Measurements from ENCODE around the gene BMP8A. TPM values are rescaled to one million over a fixed set of nuclear protein-coding genes. Genes with fewer than 3 reads are reported as not detected.
"Not testable (repeated sequence)": the region's sequence is repeated elsewhere in the genome, so short reads cannot be mapped to it uniquely, and the experiment has no call there.

The BMP8A gene
- polyA plus RNA-seq, 2 of the 4 experiments (the other 2 are of a cell fraction), result 0.13 TPM; not detected in 1

DNA sequence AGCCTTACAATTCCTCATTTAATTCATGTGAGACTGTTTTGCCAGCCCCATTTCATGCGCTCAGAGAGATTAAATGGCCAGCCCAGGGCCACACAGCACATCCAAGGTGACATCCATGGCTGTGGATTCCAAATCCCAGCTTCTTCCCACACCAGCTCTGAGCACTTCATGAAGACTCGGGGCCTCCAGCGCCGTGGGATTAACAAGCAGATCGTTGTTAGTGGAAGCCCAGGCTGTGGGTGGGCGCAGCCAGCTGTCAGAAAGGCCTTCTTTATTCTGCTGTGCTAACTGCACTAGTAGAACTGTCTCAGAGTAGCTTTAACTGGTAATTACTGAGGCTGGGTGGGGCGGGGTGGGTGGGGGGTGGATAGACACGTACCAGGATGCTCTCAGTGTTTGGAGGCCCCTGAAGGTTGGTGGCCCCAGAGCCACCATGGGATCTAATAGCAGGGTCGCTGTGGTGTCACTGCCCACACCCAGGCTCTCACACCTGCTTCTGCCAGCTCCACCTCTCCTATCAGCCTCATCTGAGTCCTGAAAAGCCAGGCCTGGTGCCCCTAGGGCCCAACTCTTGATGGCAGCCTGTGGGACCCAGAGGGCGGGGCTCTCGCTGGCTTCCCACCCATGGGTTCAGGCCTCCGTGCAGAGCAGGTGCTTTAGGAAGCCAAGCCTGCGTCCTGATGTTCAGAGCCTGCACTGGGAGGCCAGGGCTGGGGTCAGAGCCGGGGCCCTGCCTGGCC, 3.4 kb downstream of the BMP8A start:
- WGBS (ENCODE audit: missing lambda C conversion rate), result 83% methylated on average over 1 of the region's 14 CpGs
- Histone ChIP-seq H3K4me3 (no peak overlapping the region), H3K9me3 (no peaks in the 10 kb centered on the region), H3K27ac (no peak overlapping the region), H3K4me1 (no peaks in the 10 kb centered on the region), H3K4me2 (no peak overlapping the region)
- no peak for DNase-seq (ENCODE audit: low read depth in 1 of 2, low spot score in 1 of 2)
- ChIA-PET CTCF (no interaction called here), POLR2A (no interaction called here)
- ATAC-seq, result no peak
- FAIRE-seq, result no peak
- no peak for TF ChIP-seq CBX2 (IDR thresholded peaks at IDR 0.05; ENCODE audit: borderline replicate concordance, low read depth)
- TF ChIP-seq, protein P1, sequence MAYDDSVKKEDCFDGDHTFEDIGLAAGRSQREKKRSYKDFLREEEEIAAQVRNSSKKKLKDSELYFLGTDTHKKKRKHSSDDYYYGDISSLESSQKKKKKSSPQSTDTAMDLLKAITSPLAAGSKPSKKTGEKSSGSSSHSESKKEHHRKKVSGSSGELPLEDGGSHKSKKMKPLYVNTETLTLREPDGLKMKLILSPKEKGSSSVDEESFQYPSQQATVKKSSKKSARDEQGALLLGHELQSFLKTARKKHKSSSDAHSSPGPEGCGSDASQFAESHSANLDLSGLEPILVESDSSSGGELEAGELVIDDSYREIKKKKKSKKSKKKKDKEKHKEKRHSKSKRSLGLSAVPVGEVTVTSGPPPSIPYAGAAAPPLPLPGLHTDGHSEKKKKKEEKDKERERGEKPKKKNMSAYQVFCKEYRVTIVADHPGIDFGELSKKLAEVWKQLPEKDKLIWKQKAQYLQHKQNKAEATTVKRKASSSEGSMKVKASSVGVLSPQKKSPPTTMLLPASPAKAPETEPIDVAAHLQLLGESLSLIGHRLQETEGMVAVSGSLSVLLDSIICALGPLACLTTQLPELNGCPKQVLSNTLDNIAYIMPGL (CRISPR knock-in tag; IDR thresholded peaks at IDR 0.05; ENCODE audit: borderline replicate concordance), result no peak
- TF ChIP-seq MAZ (IDR thresholded peaks at IDR 0.05; ENCODE audit: borderline replicate concordance, low read depth, low read length), result no peak
- TF ChIP-seq, protein P2, sequence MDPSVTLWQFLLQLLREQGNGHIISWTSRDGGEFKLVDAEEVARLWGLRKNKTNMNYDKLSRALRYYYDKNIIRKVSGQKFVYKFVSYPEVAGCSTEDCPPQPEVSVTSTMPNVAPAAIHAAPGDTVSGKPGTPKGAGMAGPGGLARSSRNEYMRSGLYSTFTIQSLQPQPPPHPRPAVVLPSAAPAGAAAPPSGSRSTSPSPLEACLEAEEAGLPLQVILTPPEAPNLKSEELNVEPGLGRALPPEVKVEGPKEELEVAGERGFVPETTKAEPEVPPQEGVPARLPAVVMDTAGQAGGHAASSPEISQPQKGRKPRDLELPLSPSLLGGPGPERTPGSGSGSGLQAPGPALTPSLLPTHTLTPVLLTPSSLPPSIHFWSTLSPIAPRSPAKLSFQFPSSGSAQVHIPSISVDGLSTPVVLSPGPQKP (IDR thresholded peaks at IDR 0.05; ENCODE audit: low read depth, low read length), result no peak
- no peak for TF ChIP-seq EHF (CRISPR knock-in tag; IDR thresholded peaks at IDR 0.05)
- no peak for TF ChIP-seq NR3C1 (IDR thresholded peaks at IDR 0.05)
- TF ChIP-seq ZSCAN20 (CRISPR knock-in tag; IDR thresholded peaks at IDR 0.05), result no peak
- TF ChIP-seq TP53 (CRISPR knock-in tag; IDR thresholded peaks at IDR 0.05), result no peak
- no peak for TF ChIP-seq KDM5A (IDR thresholded peaks at IDR 0.05)
- no peak for TF ChIP-seq FOSB (CRISPR knock-in tag; IDR thresholded peaks at IDR 0.05)
- TF ChIP-seq MAX (IDR thresholded peaks at IDR 0.05), result no peak

- H3K9me3 ChIP-seq; DNase-seq (ENCODE audit: low read depth in 1 of 2, low spot score in 1 of 2); ATAC-seq; H3K4me3 ChIP-seq; H3K4me2 ChIP-seq; H3K4me1 ChIP-seq; FAIRE-seq; POLR2A ChIA-PET; H3K27ac ChIP-seq: not testable (repeated sequence)
- CTCF ChIA-PET, result interaction anchor here (0.6 kb wide), 1 partner anchor 26 kb away, joined by 3 read pairs; no protein-coding TSS in a partner anchor
- 67% methylated on average over 5 of the region's 5 CpGs for WGBS (ENCODE audit: missing lambda C conversion rate)
These were observed 5.1 kb downstream of the BMP8A start for GRCh38 chr1:39496520-39496919.

GRCh38 chr1:39497585-39497984, 6.1 kb downstream of the BMP8A start:
- WGBS (ENCODE audit: missing lambda C conversion rate), result 58% methylated on average over 2 of the region's 5 CpGs
- ATAC-seq (no peak), DNase-seq (ENCODE audit: low read depth in 1 of 2, low spot score in 1 of 2) (no peak), FAIRE-seq (no peak)
- Histone ChIP-seq H3K27ac (no peak overlapping the region), H3K4me2 (no peak overlapping the region), H3K4me3 (no peak overlapping the region), H3K9me3 (no peaks in the 10 kb centered on the region), H3K4me1 (no peaks in the 10 kb centered on the region)
- ChIA-PET CTCF (no interaction called here), POLR2A (no interaction called here)
- TF ChIP-seq REST (IDR thresholded peaks at IDR 0.05), result no peak

GRCh38 chr1:39498096-39498710, 6.8 kb downstream of the BMP8A start:
- FAIRE-seq; ATAC-seq; POLR2A ChIA-PET; H3K4me3 ChIP-seq; CTCF ChIA-PET; H3K4me2 ChIP-seq; H3K9me3 ChIP-seq; DNase-seq (ENCODE audit: low read depth in 1 of 2, low spot score in 1 of 2); H3K4me1 ChIP-seq; H3K27ac ChIP-seq: not testable (repeated sequence)
- 96% methylated on average over 3 of the region's 9 CpGs for WGBS (ENCODE audit: missing lambda C conversion rate)

DNA sequence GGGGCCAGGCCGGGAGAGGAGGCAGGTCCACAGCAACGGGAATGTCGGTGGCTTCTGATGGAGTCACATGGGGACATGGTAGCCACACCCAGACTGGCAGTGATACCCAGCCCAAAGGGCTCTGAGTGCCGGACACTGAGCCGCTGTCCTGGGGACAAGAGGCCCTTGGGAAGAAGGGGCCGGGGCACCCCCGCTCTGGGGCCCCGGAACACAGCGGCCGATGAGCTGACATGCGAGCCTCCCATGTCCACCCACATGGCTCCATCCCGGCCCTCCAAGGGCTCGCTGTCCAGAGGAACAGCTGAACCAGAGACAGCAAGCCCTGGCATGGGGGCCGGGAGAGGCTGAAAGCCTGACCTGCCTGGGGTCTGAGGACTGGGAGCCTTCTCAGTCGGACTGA, 7.4 kb downstream of the BMP8A start:
- DNase-seq (ENCODE audit: low read depth in 1 of 2, low spot score in 1 of 2); ATAC-seq; H3K27ac ChIP-seq; POLR2A ChIA-PET; H3K4me3 ChIP-seq; H3K4me1 ChIP-seq; FAIRE-seq; CTCF ChIA-PET; H3K9me3 ChIP-seq; H3K4me2 ChIP-seq: not testable (repeated sequence)
- 80% methylated on average over 2 of the region's 15 CpGs for WGBS (ENCODE audit: missing lambda C conversion rate)
